GM19455 (cell line): ENCODE measurements around the gene DNAJC11.
"Not testable (repeated sequence)": the region's sequence is repeated elsewhere in the genome, so short reads cannot be mapped to it uniquely, and the experiment has no call there.

Source experiments
- ATAC-seq: cut with Tn5 transposase; IDR thresholded peaks from one replicate; pipeline ENCODE4 v1.9.1; 2021; ENCODE audit not compliant: unreplicated experiment

DNAJC11 gene

DNA sequence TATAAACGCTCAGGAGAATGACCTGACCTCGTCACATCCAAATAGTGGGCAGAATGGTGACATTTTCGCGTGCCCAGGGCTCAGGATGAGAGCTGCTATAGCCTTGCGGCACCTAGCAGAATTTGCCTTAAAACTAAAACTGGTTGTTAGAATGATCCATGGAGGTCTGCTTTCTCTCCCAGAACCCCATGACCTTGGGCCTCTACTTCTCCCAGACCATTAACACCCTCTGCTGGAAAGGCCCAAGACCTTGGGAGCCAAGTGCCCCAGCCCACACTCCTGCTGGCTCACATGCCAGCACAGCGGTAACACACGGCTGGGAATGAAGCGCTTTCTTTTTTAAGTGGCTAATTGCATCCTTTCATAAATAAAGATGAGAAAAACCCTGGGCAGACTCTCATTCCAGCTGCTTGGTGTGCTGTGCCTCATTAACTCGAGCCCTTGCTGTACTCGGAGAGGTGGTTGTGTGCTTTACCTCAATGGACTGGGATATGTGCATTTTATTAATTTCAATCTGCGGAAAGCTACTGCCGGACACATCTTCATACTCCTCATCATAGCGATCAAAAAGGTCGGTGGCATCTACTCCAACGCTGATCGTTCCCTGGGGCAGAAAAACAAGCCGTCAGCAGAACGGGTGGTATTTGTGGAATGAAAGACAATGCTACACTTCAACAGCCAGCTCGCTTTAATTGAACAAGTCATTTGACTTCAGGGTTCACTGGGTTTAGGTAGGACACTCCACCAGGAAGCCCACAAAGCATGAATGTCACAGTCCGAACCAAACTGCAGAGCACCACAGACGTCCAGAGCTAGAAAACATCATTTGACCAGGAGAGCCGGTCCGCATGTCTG, 48.0 kb downstream of the DNAJC11 start:
- ATAC-seq: no peak

DNA sequence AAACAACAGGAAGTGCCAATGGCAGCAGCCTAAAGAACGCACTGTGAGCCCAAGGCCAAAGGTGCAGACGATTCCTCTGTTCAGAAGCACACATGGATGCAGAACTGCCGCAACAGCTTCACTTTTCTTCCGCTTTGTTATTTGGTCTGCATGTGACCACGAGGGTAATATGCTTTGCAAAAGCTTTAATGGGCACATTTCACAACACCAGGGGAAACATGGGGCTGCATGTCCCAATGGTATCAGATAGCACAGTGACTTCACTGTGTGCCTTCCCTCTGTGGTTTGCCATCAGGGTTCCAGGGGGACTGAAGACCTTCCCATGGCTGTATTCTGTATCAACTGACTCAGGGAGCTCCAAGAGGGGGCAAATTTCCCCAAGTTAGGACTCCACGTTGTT, 48.6 kb downstream of the DNAJC11 start:
- no peak for ATAC-seq

DNA sequence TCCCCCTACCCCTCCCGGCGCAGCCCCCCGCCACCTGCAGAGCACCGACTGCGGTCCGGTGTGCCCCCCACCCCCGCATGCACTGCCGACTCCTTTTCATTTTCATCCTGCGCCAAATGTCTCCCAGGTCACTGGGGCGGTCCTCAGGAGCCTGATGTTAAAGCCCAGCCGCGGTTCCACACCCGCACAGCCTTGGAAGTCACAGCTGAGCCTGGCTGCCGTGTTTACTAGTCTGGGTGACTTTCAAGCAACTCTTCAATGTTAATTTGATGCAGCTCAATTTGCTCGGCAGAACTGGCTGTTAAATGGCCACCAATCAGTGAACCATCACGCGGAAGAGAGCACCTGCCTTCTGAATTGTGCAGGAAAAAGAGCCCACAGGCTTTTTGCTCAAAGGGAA, 49.7 kb downstream of the DNAJC11 start:
- no peak for ATAC-seq

DNA sequence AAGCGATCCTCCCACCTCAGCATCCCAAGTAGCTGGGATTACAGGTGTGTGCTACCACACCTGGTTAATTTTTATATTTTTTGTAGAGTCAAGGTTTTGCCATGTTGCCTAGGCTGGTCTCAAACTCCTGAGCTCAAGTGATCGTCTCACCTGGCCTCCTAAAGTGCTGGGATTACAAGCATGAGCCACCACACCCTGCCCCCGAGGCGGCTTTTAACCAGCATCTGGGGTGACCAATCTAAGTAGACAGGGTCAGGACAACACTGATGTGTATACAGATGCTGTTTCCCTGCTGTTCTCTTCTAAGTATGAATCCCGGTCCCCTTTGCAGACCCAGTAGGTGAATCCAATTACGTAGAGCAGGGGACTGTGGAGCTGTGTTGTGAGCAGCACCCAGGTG, 53.1 kb downstream of the DNAJC11 start:
- no peak for ATAC-seq

GRCh38 chr1:6646499-6647148, 55.0 kb downstream of the DNAJC11 start:
- ATAC-seq: no peak

DNA sequence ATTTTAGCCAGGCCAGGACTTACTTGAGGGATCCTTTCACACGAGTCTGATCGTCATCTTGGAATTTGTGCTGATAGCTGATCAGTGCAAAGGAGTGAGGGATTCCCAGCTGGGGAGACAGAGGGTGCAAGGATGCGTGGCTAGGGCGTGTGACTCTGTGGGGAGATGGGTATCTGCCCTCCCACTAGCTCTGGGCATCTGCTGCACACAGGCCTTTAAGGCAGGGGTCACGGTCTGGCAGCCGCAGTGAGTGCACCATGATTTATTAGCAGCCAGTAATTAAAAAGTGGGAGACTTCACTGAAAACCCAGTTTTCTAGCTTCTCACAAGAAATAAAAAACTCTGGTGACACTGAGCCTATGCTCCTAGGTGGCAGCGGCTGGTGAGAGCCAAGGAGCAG, 56.6 kb downstream of the DNAJC11 start:
- no peak for ATAC-seq

- ATAC-seq: not testable (repeated sequence)
These were observed 60.7 kb downstream of the DNAJC11 start for GRCh38 chr1:6640867-6641266.

GRCh38 chr1:6638226-6638625, 63.4 kb downstream of the DNAJC11 start:
- ATAC-seq: no peak

DNA sequence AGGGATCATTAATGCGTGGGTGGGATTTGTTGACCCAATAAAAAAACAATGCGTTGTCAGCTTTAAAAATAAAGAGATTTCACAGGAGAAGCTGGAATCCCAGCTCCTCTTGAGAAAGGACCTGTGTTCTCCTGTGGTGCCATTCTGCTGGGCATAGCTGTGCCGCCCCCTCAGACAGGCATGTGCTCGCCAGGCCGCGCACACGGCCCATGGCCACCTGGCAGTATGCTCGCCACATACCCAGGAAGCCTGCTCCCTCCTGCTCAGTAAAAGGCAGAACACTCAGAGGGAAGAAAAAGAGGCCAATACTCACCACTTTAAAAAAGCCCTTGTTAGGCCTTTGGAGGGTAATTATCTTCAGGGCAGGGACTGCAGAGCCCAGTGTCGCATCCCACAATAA, 63.8 kb downstream of the DNAJC11 start:
- ATAC-seq: no peak

DNA sequence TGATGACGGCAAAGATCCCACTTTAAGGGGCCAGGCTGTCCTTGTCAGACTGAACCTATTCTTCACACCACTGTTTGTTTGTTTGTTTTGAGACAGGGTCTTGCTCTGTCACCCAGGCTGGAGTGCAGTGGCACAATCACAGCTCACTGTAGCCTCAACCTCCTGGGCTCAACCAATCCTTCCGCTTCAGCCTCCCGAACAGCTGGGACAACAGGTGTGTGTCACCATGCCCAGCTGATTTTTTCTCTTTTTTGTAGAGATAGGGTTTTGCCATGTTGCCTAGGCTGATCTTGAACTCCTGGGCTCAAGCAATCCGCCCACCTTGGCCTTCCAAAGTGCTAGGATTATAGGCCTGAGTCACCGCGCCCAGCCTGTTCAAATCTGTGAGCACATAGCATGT, 64.8 kb downstream of the DNAJC11 start:
- not testable (repeated sequence) for ATAC-seq

DNA sequence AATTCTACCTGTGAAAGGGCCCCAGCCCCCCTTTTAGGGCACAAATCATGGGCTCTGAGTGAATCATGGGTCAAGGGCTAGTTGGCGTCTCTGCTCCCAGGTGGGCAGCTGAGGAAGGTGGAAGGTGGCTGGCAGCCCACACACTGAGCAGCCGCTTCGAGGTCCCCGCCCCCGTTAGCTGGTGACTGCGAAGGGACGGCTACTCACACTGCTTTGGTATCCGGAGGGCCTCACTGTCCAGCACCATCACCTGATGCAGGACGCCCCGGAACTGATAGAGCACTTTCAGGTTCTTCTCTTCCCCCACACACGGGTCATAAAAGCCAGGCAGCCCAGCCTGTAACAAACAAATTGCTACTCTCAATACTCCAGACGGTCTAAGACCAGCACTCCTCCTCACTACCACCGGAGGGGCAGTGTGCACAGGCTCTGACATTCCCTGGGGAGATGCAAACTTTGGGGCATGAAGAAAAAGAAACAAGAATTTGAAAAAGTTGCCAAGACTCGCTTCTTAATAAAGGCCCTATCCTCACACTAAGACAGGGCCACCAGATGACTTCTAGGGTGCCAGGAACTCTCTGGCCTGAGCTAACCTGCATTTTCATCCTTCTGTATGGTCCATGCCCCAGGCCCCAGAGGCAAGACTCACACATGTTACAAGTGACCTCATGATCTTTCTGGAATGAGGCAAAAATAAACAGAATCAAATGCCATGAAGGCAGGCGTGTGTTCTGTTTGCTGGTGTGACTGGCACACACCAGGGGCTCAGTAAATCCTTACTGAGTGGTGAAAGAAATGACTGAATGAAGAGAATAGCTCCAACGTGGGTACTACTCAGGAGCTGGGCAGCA, 65.5 kb downstream of the DNAJC11 start:
- no peak for ATAC-seq

- ATAC-seq: no peak
These were observed 66.3 kb downstream of the DNAJC11 start for GRCh38 chr1:6635161-6635909.

- ATAC-seq: no peak
These were observed 67.1 kb downstream of the DNAJC11 start for GRCh38 chr1:6634371-6635052.

- ATAC-seq: no peak
These were observed 68.8 kb downstream of the DNAJC11 start for GRCh38 chr1:6632588-6633514.

GRCh38 chr1:6631058-6631457, 70.6 kb downstream of the DNAJC11 start:
- ATAC-seq: no peak

DNA sequence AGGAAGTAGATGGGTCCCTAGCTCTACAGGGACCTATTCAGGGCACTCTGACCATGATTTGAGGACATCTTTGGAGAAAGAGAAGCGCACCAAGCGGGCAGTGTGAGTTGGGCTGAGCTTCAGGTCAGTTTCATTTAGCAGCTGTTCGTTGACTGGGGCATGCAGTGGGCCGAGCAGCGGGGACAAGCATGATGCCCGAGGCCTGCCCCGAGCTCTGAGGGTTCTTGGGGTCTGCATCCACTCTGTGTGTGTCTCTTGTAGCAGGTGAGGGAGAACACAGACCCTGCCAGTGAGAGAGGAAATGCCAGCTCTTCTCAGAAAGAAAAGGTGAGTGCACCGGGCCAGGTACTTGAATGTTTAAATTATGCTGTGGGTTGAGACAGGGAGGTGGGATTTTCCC, 71.6 kb downstream of the DNAJC11 start:
- ATAC-seq: no peak

DNA sequence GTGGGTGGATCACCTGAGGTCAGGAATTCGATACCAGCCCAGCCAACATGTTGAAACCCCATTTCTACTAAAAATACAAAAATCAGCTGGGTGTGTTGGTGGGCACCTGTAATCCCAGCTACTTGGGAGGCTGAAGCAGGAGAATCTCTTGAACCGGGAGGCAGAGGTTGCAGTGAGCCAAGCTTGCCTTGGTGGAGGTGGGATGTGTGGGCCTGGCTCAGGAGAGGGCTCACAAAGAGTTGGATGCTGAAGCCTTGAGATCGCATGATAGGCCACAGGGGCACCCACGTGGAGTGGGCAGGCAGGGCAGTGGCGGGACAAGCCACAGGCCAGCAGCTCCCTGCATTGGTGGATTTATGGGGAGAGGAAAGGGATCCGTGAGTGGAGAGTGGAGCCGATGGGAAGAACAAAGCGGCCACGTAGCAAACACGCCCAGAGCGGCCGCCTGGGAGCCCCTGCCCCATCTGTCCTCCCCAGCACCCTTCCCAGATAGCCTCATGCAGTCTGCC, 72.6 kb downstream of the DNAJC11 start:
- no peak for ATAC-seq

DNA sequence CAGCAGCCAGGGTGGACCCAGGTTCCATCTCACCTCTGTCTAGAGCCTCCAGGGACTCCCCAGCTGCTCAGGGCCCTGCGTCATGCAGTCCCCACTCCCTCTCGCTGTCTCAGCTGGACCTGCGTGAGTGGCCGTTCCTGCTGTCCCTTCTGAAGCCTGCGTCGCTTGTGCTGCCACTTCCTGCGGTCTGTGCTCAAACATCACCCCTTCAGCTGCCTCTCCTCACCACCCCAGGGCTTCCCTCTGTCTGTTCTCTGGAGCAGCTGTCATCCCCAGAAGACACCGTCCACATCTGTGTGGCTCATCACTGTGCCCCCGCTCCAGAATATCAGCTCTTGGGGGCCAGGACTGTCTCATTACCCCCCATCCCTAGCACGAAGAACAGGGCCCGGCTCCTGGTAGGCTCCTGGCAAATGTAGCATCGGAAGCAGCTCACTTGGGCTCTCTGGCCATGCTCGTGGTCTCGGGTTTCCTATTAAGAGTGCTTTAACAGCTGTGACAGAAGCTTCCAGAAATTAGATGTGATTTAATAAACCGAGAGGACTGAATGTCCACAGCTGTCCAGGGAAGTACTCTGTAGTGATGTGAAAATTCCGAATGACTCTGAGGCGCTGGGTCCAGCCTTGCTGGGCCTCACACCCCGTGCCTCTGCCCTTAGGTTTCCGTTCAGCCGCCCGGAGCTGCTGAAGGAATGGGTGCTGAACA, 73.6 kb downstream of the DNAJC11 start:
- no peak for ATAC-seq
